Measurements from ENCODE around the gene TAX1BP3.

- TF ChIP-seq CTCF (IDR thresholded peaks at IDR 0.05): no peak
- no peak for TF ChIP-seq POLR2AphosphoS5 (IDR thresholded peaks at IDR 0.05; ENCODE audit: low read depth, low read length)
- no peak for TF ChIP-seq TCF7L2 (IDR thresholded peaks at IDR 0.05; ENCODE audit: low read depth, low read length)
- TF ChIP-seq, protein P1, sequence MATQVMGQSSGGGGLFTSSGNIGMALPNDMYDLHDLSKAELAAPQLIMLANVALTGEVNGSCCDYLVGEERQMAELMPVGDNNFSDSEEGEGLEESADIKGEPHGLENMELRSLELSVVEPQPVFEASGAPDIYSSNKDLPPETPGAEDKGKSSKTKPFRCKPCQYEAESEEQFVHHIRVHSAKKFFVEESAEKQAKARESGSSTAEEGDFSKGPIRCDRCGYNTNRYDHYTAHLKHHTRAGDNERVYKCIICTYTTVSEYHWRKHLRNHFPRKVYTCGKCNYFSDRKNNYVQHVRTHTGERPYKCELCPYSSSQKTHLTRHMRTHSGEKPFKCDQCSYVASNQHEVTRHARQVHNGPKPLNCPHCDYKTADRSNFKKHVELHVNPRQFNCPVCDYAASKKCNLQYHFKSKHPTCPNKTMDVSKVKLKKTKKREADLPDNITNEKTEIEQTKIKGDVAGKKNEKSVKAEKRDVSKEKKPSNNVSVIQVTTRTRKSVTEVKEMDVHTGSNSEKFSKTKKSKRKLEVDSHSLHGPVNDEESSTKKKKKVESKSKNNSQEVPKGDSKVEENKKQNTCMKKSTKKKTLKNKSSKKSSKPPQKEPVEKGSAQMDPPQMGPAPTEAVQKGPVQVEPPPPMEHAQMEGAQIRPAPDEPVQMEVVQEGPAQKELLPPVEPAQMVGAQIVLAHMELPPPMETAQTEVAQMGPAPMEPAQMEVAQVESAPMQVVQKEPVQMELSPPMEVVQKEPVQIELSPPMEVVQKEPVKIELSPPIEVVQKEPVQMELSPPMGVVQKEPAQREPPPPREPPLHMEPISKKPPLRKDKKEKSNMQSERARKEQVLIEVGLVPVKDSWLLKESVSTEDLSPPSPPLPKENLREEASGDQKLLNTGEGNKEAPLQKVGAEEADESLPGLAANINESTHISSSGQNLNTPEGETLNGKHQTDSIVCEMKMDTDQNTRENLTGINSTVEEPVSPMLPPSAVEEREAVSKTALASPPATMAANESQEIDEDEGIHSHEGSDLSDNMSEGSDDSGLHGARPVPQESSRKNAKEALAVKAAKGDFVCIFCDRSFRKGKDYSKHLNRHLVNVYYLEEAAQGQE (IDR thresholded peaks at IDR 0.05; ENCODE audit: insufficient read depth in 1 of 2, low read depth in 2 of 2, low read length in 1 of 2): no peak
- TF ChIP-seq SIN3A (IDR thresholded peaks at IDR 0.05; ENCODE audit: borderline replicate concordance, insufficient read depth, low read depth, low read length): no peak
Observed at GRCh38 chr17:3682033-3682432, 13.7 kb upstream of the TAX1BP3 start.
